Chondrocyte (in vitro differentiated cells): ENCODE results near the gene BANF1. TPM values are rescaled to one million over a fixed set of nuclear protein-coding genes. Genes with fewer than 3 reads are reported as not detected.
A peak's percentile ranks its signal among the peaks of the same experiment; 100 is the strongest.

Source experiments
- DNase-seq: peaks from one replicate; pipeline ENCODE4 v3.0.0; 2021; ENCODE audit warnings: mixed read lengths, low spot score
- H3K27ac Mint-ChIP-seq: one replicate; pipeline ENCODE4 v1.8.0; 2021; ENCODE audit warnings: mild to moderate bottlenecking, moderate library complexity, mixed read lengths; ENCODE audit not compliant: unreplicated experiment
- H3K27me3 Mint-ChIP-seq: 2 replicates; pipeline ENCODE4 v1.8.0; 2021; ENCODE audit warnings: low read depth, mixed read lengths
- H3K36me3 Mint-ChIP-seq: 2 replicates; pipeline ENCODE4 v1.8.0; 2021; ENCODE audit warnings: low read depth, mixed read lengths
- H3K4me1 Mint-ChIP-seq: 2 replicates; pipeline ENCODE4 v1.8.0; 2021; ENCODE audit warnings: low read depth, mild to moderate bottlenecking, mixed read lengths
- H3K4me3 Mint-ChIP-seq: one replicate; pipeline ENCODE4 v1.8.0; 2021; ENCODE audit warnings: mild to moderate bottlenecking, moderate library complexity, mixed read lengths; ENCODE audit not compliant: unreplicated experiment
- H3K9me3 Mint-ChIP-seq: 2 replicates; pipeline ENCODE4 v1.8.0; 2021; ENCODE audit warnings: low read depth, mixed read lengths
- CTCF ChIP-seq: fragments of 200-600 bp; sonication (generic); IDR thresholded peaks from 2 replicates; pipeline ENCODE4 v1.5.0; 2021; ENCODE audit warnings: antibody characterized with exemption, mild to moderate bottlenecking, moderate library complexity
- total RNA-seq: library from RNA; stranded (reverse); gene quantifications from 3 replicates; pipeline ENCODE4 v1.2.1, GENCODE V29; 2021

Gene BANF1
- total RNA-seq, 1 donor from 2014 or later, result 187 TPM

GRCh38 chr11:66035653-66036333, 33.5 kb downstream of the BANF1 start:
- no peaks in the 10 kb centered on the region for H3K4me1 Mint-ChIP-seq

DNA sequence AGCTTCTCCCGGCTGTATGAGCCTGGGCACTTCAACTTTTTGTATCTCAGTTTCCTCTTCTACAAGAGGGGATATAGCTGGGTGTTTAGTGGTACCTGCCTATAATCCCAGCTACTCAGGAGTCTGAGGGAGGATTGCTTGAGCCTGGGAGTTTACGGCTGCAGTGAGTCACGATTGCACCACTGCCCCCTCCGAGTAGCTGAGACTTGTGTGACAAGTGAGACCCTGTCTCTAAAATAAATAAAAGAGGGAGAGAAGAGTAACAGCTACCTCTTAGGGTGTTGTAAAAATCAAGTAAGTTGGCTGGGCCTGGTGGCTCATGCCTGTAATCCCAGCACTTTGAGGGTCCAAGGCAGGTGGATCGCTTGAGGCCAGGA, 34.0 kb downstream of the BANF1 start:
- H3K27ac Mint-ChIP-seq, result no peak overlapping the region
- H3K4me3 Mint-ChIP-seq, result no peak overlapping the region
- peaks cover 5% of the 10 kb centered on the region for H3K27me3 Mint-ChIP-seq
- TF ChIP-seq CTCF, result no peak
- H3K36me3 Mint-ChIP-seq, result peaks cover 3% of the 10 kb centered on the region
- no peak for DNase-seq
- H3K9me3 Mint-ChIP-seq, result peaks cover 4% of the 10 kb centered on the region
- no peaks in the 10 kb centered on the region for H3K4me1 Mint-ChIP-seq

More at GRCh38 chr11:66035653-66036333, 33.5 kb downstream of the BANF1 start:
- H3K4me3 Mint-ChIP-seq, result no peak overlapping the region
- peaks cover 3% of the 10 kb centered on the region for H3K36me3 Mint-ChIP-seq
- H3K27me3 Mint-ChIP-seq, result peaks cover 5% of the 10 kb centered on the region
- TF ChIP-seq CTCF, result no peak
- DNase-seq, result no peak
- peaks cover 4% of the 10 kb centered on the region for H3K9me3 Mint-ChIP-seq
- H3K27ac Mint-ChIP-seq, result no peak overlapping the region

GRCh38 chr11:66037327-66037726, 35.0 kb downstream of the BANF1 start:
- TF ChIP-seq CTCF, result no peak
- peaks cover 3% of the 10 kb centered on the region for H3K36me3 Mint-ChIP-seq
- no peak overlapping the region for H3K4me3 Mint-ChIP-seq
- H3K27ac Mint-ChIP-seq, result no peak overlapping the region
- DNase-seq, result no peak
- peaks cover 4% of the 10 kb centered on the region for H3K9me3 Mint-ChIP-seq
- peaks cover 5% of the 10 kb centered on the region for H3K27me3 Mint-ChIP-seq
- H3K4me1 Mint-ChIP-seq, result no peaks in the 10 kb centered on the region

DNA sequence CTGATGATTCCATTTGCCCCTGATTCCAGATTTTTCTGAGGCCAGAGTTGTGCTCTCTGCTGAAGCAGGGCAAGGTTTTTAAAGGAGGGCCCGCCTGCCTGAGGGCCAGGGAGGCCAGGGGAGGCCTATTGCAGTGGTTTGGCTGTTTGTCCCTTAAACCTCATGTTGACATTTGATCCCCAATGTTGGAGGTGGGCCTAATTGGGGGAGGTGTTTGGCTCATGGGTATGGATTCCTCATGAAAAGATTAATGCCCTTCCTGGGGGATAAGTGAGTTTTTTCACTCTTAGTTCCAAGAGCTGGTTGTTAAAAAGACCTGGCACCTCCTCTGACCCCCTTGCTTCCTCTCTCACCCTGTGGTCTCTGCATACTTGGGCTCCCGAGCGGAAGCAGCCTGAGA, 37.5 kb downstream of the BANF1 start:
- no peaks in the 10 kb centered on the region for H3K4me1 Mint-ChIP-seq
- H3K27ac Mint-ChIP-seq, result no peak overlapping the region
- peaks cover 4% of the 10 kb centered on the region for H3K9me3 Mint-ChIP-seq
- TF ChIP-seq CTCF, result no peak
- no peak overlapping the region for H3K4me3 Mint-ChIP-seq
- no peak for DNase-seq
- H3K27me3 Mint-ChIP-seq, result peaks cover 2% of the 10 kb centered on the region
- peaks cover 2% of the 10 kb centered on the region for H3K36me3 Mint-ChIP-seq

DNA sequence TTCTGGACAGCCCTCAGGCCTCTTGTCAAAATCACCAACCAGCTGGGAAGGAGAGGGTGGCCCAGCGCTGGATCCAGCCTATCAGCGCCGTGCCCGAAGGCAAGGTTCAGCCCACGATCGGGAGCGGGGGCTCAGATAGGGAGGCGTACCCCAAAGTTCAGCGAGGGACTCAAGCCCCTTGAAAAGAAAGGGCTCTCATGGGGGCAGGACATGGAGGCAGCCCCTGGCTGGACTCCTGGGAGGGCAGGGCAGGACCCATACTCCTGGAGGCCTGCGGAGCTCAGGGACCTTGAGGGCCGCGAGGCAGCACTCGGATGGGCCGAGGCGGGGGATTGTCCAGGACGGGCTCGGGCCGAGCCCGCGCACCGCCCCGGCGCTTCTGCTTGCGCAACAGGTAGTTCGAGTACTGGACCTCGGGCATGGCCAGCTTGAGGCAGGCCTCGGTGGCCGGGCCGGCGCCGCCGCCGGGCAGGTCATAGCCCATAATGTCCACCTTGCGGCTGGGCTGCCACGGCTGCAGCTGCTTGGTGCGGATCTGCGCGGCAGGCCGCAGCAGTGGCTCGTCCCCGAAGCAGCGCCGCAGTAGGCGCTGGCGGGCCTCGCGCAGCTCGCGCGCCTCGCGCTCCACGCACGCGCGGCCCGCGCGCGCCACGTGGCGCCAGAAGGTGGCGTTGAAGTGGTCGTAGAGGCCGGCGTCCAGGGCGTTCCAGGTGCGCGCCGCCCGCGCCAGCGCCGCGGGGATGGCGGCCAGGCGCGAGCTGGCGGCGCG, 40.1 kb downstream of the BANF1 start:
- Mint-ChIP-seq H3K4me1 (peaks cover 4% of the 10 kb centered on the region), H3K4me3 (no peak overlapping the region), H3K36me3 (no peaks in the 10 kb centered on the region), H3K9me3 (peaks cover 2% of the 10 kb centered on the region), H3K27me3 (no peaks in the 10 kb centered on the region), H3K27ac (peak overlapping the region; percentile 22)
- DNase-seq, result no peak
- no peak for TF ChIP-seq CTCF
